WTC11 (cell line): ENCODE measurements around the gene HIP1R.

Experiments
- ESRRA ChIP-seq: sonication (generic); formaldehyde crosslinking; IDR thresholded peaks from 2 replicates; pipeline ENCODE4 v1.8.1; 2022; ENCODE audit warnings: mild to moderate bottlenecking, missing genetic modification reagents, borderline replicate concordance
- NR2C2 ChIP-seq: sonication (generic); formaldehyde crosslinking; IDR thresholded peaks from 2 replicates; pipeline ENCODE4 v1.8.0; 2022; ENCODE audit warnings: mild to moderate bottlenecking, missing genetic modification reagents
- TF ChIP-seq, protein P1 (sequence below): sonication (generic); formaldehyde crosslinking; IDR thresholded peaks from 2 replicates; pipeline ENCODE4 v1.8.1; 2022; ENCODE audit warnings: mild to moderate bottlenecking, missing genetic modification reagents, moderate library complexity, borderline replicate concordance
- TF ChIP-seq, protein P2 (sequence below): sonication (generic); formaldehyde crosslinking; IDR thresholded peaks from 2 replicates; pipeline ENCODE4 v1.8.1; 2023; ENCODE audit warnings: mild to moderate bottlenecking, moderate library complexity, missing genetic modification reagents
- TF ChIP-seq, protein P3 (sequence below): fragments of 200-600 bp; IDR thresholded peaks from 2 replicates; pipeline ENCODE4 v1.8.0; 2022; ENCODE audit warnings: antibody characterized with exemption

DNA sequence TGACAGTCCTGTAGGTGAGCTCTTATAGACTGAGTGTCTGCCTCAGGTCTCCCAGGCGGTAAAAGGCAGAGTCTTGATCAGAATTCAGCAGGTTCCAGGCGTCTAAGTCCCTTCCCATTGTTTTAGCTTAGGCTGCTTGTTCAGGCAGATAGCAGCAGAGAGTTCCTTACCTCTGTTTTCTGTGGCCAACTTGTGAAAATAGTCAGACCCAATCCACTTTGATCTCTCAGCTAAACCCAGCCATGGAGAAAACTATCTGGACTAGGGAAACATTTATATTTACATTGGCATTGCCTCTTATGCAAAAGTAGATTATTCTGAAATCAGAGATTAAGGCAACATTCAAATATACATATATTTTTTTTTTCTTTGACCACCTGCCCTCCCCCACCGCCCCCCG is 39.5 kb upstream of the HIP1R start:
- TF ChIP-seq ESRRA (CRISPR knock-in tag) = no peak
- TF ChIP-seq, protein P1, sequence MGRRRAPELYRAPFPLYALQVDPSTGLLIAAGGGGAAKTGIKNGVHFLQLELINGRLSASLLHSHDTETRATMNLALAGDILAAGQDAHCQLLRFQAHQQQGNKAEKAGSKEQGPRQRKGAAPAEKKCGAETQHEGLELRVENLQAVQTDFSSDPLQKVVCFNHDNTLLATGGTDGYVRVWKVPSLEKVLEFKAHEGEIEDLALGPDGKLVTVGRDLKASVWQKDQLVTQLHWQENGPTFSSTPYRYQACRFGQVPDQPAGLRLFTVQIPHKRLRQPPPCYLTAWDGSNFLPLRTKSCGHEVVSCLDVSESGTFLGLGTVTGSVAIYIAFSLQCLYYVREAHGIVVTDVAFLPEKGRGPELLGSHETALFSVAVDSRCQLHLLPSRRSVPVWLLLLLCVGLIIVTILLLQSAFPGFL (CRISPR knock-in tag) = no peak
- TF ChIP-seq, protein P2, sequence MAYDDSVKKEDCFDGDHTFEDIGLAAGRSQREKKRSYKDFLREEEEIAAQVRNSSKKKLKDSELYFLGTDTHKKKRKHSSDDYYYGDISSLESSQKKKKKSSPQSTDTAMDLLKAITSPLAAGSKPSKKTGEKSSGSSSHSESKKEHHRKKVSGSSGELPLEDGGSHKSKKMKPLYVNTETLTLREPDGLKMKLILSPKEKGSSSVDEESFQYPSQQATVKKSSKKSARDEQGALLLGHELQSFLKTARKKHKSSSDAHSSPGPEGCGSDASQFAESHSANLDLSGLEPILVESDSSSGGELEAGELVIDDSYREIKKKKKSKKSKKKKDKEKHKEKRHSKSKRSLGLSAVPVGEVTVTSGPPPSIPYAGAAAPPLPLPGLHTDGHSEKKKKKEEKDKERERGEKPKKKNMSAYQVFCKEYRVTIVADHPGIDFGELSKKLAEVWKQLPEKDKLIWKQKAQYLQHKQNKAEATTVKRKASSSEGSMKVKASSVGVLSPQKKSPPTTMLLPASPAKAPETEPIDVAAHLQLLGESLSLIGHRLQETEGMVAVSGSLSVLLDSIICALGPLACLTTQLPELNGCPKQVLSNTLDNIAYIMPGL = no peak
- TF ChIP-seq, protein P3, sequence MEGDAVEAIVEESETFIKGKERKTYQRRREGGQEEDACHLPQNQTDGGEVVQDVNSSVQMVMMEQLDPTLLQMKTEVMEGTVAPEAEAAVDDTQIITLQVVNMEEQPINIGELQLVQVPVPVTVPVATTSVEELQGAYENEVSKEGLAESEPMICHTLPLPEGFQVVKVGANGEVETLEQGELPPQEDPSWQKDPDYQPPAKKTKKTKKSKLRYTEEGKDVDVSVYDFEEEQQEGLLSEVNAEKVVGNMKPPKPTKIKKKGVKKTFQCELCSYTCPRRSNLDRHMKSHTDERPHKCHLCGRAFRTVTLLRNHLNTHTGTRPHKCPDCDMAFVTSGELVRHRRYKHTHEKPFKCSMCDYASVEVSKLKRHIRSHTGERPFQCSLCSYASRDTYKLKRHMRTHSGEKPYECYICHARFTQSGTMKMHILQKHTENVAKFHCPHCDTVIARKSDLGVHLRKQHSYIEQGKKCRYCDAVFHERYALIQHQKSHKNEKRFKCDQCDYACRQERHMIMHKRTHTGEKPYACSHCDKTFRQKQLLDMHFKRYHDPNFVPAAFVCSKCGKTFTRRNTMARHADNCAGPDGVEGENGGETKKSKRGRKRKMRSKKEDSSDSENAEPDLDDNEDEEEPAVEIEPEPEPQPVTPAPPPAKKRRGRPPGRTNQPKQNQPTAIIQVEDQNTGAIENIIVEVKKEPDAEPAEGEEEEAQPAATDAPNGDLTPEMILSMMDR = no peak
- no peak for TF ChIP-seq NR2C2
